Measurements from ENCODE around the gene PLA2G12A. TPM values are rescaled to one million over a fixed set of nuclear protein-coding genes. Genes with fewer than 3 reads are reported as not detected.

The PLA2G12A gene
- total RNA-seq, 1 donor from 2014 or later = 17.8 TPM

DNA sequence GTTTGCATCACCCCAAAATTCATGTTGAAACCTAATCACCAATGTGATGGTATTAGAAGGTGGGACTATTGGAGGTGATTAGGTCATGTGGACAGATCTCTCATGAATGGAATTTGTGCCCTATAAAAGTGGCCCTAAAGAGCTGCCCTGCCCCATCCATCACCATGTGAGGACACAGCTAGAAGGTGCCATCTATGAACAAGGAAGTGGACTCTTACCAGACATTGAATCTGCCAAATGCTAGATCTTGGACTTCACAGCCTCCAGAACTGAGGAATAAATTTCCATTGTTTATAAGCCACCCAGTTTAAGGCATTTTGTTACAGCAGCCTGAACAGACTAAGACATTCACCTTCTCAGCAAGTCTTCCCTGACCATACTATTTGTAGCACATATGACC is 7.5 kb downstream of the PLA2G12A start:
- Histone ChIP-seq H3K27me3 (no peaks in the 10 kb centered on the region), H3K36me3 (no peaks in the 10 kb centered on the region), H2AFZ (replicated peaks) (no peak overlapping the region), H3K79me2 (ENCODE audit: low read depth) (peaks cover 33% of the 10 kb centered on the region), H3K9ac (no peak overlapping the region), H3K27ac (no peak overlapping the region), H3K9me3 (ENCODE audit: low read depth) (no peaks in the 10 kb centered on the region), H3K4me1 (no peaks in the 10 kb centered on the region), H3F3A (ENCODE audit: low read depth) (no peaks in the 10 kb centered on the region), H4K20me1 (ENCODE audit: low read depth) (no peaks in the 10 kb centered on the region), H3K4me3 (no peak overlapping the region), H3K4me2 (no peak overlapping the region)
- H3K27ac Mint-ChIP-seq = no peak overlapping the region
- H3K4me1 Mint-ChIP-seq = no peaks in the 10 kb centered on the region
- H3K27me3 Mint-ChIP-seq (ENCODE audit: insufficient read depth, low read depth) = no peaks in the 10 kb centered on the region
- no peaks in the 10 kb centered on the region for H3K9me3 Mint-ChIP-seq
- TF ChIP-seq EZH2phosphoT487 (IDR thresholded peaks at IDR 0.05) (no peak), EZH2 (IDR thresholded peaks at IDR 0.05) (no peak)
- TF ChIP-seq, protein P1, sequence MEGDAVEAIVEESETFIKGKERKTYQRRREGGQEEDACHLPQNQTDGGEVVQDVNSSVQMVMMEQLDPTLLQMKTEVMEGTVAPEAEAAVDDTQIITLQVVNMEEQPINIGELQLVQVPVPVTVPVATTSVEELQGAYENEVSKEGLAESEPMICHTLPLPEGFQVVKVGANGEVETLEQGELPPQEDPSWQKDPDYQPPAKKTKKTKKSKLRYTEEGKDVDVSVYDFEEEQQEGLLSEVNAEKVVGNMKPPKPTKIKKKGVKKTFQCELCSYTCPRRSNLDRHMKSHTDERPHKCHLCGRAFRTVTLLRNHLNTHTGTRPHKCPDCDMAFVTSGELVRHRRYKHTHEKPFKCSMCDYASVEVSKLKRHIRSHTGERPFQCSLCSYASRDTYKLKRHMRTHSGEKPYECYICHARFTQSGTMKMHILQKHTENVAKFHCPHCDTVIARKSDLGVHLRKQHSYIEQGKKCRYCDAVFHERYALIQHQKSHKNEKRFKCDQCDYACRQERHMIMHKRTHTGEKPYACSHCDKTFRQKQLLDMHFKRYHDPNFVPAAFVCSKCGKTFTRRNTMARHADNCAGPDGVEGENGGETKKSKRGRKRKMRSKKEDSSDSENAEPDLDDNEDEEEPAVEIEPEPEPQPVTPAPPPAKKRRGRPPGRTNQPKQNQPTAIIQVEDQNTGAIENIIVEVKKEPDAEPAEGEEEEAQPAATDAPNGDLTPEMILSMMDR (IDR thresholded peaks at IDR 0.05) = no peak
- no peak for DNase-seq (ENCODE audit: low spot score)
- H3K4me3 Mint-ChIP-seq = no peak overlapping the region
- no peaks in the 10 kb centered on the region for H3K36me3 Mint-ChIP-seq

DNA sequence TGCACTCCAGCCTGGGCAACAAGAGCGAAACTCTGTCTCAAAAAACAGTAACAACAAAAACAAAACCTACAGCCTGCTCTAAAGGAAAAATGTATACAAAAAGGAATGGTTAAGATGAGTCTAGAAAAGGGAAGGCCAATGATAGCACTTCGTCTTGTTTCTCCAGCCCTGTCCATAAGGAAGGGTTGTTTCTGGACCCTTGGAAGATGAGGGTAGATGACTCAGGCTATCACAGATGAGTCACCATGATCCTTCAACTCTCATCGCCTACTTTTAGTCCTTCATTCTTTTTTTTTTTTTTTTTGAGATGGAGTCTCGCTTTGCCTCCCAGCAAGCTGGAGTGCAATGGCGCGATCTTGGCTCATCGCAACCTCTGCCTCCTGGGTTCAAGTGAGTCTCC is 8.8 kb downstream of the PLA2G12A start:
- no peaks in the 10 kb centered on the region for H3F3A ChIP-seq (ENCODE audit: low read depth)
- no peaks in the 10 kb centered on the region for H3K27me3 Mint-ChIP-seq (ENCODE audit: insufficient read depth, low read depth)
- DNase-seq (ENCODE audit: low spot score) = no peak
- H3K4me1 Mint-ChIP-seq = no peaks in the 10 kb centered on the region
- H4K20me1 ChIP-seq (ENCODE audit: low read depth) = no peaks in the 10 kb centered on the region
- peaks cover 27% of the 10 kb centered on the region for H3K79me2 ChIP-seq (ENCODE audit: low read depth)
- H3K9me3 ChIP-seq (ENCODE audit: low read depth) = no peaks in the 10 kb centered on the region
- H3K4me3 Mint-ChIP-seq = no peak overlapping the region
- H3K36me3 Mint-ChIP-seq = peaks cover 9% of the 10 kb centered on the region
- no peaks in the 10 kb centered on the region for H3K4me1 ChIP-seq
- H3K27ac ChIP-seq = no peak overlapping the region
- H3K4me2 ChIP-seq = no peak overlapping the region
- no peaks in the 10 kb centered on the region for H3K9me3 Mint-ChIP-seq
- H3K27me3 ChIP-seq = no peaks in the 10 kb centered on the region
- TF ChIP-seq EZH2phosphoT487 (IDR thresholded peaks at IDR 0.05) (no peak), EZH2 (IDR thresholded peaks at IDR 0.05) (no peak)
- TF ChIP-seq, protein P1 (IDR thresholded peaks at IDR 0.05) = no peak
- H3K4me3 ChIP-seq = no peak overlapping the region
- no peak overlapping the region for H3K9ac ChIP-seq
- no peaks in the 10 kb centered on the region for H3K36me3 ChIP-seq
- H3K27ac Mint-ChIP-seq = no peak overlapping the region
- no peak overlapping the region for H2AFZ ChIP-seq (replicated peaks)

DNA sequence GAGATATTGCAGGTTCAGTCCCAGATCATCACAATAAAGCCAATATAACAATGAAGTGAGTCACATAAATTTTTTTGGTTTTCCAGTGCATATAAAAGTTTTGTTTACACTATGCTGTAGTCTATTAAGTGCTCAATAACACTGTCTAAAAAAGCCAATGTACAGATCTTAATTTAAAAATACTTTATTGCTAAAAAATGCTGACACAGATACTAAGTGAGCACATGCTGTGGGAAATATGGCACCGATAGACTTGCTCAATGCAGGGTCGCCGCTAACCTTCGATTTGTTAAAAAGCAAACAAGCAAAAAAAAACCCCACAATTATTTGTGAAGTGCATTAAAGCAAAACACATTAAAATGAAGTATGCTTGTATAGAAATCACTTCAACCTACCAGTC is 10.3 kb downstream of the PLA2G12A start:
- Histone ChIP-seq H2AFZ (replicated peaks) (no peak overlapping the region), H3K27ac (no peak overlapping the region), H3K9ac (no peak overlapping the region), H3K9me3 (ENCODE audit: low read depth) (no peaks in the 10 kb centered on the region), H3K27me3 (no peaks in the 10 kb centered on the region), H3K4me2 (no peak overlapping the region), H4K20me1 (ENCODE audit: low read depth) (no peaks in the 10 kb centered on the region), H3K79me2 (ENCODE audit: low read depth) (peaks cover 17% of the 10 kb centered on the region), H3F3A (ENCODE audit: low read depth) (no peaks in the 10 kb centered on the region), H3K4me1 (no peaks in the 10 kb centered on the region), H3K36me3 (no peaks in the 10 kb centered on the region), H3K4me3 (no peak overlapping the region)
- Mint-ChIP-seq H3K4me3 (no peak overlapping the region), H3K9me3 (no peaks in the 10 kb centered on the region), H3K4me1 (no peaks in the 10 kb centered on the region), H3K36me3 (peaks cover 10% of the 10 kb centered on the region), H3K27ac (no peak overlapping the region), H3K27me3 (ENCODE audit: insufficient read depth, low read depth) (no peaks in the 10 kb centered on the region)
- TF ChIP-seq EZH2phosphoT487 (IDR thresholded peaks at IDR 0.05) = no peak
- TF ChIP-seq, protein P1 (IDR thresholded peaks at IDR 0.05) = no peak
- no peak for TF ChIP-seq EZH2 (IDR thresholded peaks at IDR 0.05)
- DNase-seq (ENCODE audit: low spot score) = no peak
